ENCODE measurements around the gene NFX1.
"Not testable (repeated sequence)": the region's sequence is repeated elsewhere in the genome, so short reads cannot be mapped to it uniquely, and the experiment has no call there.

Gene NFX1

DNA sequence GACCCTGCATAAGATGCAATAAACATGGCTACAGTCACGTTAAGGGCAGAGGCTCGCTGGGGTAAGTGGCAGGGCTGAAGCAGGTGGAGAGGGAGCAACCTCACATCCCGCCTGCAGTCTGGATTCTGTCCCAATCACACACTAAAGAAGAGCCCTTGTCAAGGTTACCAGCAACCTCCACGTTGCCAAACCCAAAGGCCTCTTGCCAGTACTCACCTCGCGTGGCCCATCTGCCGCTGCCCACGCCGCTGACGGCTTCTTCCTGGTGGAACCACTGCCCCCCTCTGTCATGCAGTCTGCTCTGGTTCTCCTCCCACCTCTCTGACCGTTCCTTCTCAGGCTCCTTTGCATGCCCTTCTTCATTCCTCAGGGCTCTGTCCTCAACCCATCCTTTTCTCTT is 103.3 kb downstream of the NFX1 start:
- DNase-seq: no peak

DNA sequence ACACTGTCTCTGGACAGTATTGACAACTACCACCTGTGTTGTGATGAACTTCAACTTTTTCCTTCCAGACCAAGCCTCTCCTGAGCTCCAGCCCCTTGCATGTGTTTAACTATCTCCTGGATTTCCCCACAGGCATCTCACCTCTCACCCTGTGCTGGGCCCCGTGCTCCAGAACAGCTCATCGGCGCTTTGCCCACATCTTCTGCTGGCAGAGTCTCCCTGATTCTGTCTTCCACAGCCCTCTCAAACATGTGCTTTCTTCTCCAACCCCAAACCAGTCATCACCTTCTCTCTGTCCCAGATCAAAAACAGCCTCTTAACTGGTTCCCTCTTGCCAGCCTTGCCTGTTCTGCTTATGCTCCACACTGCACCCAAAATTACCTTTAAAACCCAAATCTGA is 103.7 kb downstream of the NFX1 start:
- DNase-seq: not testable (repeated sequence)

DNA sequence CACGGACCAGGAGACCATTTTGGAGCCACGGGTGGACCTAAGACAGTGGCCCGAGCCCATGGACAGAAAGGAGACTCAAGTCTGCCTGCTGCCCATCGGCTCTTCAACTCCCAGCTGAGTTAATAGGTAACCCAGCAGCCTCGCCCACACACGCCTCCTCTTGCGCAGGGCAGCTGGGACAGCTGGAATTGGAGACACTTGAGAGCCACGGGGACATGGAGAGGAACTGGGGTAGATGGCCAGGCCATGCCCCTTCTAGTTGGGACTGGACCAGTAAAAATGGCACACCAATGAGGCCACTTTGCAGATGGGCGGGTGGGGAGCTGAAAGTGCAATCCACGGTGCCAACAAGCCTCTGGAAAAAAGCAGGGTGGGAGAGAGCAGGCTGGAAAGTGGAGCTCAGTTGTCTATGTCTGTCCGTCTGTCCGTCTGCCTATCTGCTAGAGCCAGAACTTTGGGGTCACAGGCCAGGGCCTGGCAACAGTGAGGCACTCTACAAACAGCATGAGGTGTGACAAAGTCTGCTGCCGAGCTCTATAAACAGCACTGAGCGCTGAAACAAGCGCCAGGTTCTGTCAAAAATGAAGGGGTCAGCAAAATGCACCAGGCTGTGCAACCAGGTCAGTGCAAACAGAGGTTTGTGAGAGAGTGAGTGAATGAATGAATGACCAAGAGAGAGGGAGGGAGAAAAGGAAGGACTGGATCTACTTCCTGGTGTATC is 105.0 kb downstream of the NFX1 start:
- not testable (repeated sequence) for DNase-seq

DNA sequence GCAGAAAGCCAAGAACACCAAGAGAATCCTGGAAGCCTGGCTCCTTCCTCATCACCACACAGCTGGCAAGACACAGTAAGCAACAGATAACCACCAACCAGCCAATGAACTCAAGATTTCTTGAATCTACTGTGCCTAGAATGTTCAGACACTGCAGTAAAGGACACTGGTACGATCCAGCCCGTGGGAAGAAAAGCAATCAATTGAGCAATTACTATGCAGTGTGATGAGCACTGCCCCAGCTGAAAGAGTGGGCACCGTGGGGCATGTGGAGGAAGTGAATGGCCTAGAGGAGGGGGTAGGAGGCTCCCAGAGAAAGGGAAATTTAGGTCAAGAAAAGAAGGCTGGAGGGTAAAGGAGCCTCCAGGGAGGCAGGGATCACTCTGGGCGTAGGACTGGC is 107.5 kb downstream of the NFX1 start:
- DNase-seq: not testable (repeated sequence)

DNA sequence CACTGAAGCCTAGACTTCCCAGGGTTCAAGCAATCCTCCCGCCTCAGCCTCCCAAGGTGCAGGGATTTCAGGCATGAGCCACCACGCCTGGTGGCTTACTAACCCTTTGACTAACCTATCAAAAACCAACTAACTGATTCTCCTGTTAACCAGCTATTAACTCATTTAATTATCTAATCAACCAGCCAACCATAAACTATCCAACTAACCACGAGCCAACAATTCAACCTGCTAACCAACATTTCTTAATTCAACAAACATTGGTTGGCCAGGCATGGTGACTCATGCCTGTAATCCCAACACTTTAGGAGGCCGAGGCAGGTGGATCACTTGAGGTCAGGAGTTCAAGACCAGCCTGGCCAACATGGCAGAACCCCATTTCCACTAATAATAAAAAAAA is 108.7 kb downstream of the NFX1 start:
- DNase-seq: not testable (repeated sequence)

DNA sequence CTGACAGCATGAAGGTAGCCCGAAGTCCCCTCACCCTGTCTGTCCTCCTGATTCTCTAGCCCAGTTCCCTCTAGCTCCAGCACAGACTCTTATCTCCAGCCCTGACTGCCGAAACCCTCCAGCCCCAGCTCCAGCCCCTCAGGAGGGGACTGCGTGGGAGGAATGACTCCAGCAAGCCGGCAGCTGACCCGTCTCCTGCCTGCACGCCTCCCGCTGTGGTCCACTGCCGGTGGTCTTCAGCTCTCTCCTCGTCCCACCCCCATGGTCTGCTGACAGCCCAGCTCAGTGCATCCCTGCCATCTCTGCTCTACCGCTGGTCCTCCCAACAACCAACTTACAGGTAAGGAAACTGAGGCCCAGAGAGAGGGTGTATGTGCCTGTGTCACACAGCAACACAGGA is 111.5 kb downstream of the NFX1 start:
- not testable (repeated sequence) for DNase-seq

DNA sequence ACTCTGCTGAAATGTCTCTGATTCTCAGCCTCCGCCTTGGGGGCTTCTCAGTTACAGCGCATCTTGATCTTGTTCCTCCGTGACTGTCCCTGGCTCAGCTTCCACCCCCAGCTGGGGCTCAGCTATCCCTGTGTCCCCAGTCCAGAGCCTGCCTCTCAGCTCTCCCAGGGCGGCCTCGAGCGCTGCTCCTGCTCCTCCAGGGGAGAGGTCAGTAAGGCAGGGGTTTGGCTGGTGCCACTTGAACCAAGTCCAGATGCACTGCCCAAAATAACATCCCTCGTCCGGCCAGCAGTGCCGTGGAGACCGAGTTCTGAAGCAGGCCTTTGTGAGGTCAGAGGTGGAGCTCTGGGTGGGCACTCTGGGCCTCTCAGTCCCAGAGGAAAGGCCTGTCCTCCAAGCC is 112.1 kb downstream of the NFX1 start, which contains the start of gene AQP7:
TSS of gene AQP7 (minus strand) at position 198 of the 400 bp plus-strand sequence. CDS start 1,306 bp downstream, outside the sequence.
- DNase-seq: not testable (repeated sequence)

DNA sequence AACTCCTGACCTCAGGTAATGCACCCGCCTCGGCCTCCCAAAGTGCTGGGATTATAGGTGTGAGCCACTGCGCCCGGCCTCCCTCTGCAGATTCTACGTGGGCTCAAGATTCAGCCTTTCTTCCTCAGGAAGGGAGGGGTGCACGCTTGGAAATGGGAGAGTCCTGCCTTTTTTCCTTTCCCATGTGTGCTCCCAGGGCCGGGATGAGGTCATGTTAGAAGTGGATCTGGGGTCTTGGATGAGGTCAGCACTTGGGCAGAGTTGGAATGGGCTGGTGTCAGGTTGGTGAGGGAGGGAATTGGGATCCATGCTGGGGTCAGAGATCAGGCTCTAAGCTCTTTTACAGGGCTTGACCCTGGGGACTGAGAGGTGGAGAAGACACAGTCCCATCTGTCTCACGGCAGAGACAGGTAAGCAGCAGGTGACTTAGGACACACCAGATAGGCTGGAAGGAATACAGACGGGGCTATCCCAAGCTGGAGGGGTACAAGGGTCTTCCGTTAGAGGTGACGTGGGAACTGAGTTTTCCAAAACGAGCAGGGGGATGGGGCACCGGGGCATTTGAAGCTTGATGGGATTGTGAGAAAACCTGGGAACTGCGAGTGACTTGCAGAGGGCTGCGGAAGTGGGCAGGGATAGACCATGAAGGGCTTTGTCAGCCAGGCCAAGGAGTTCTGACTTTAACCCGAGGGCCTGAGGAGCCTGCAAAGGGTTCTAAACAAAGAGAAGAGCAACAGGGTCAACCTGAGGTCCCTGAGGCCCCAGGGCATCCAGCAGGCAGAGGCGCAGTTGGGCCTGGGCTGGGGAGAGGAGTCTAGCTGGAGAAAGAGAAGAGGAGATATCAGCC is 113.8 kb downstream of the NFX1 start:
- no peak for DNase-seq

DNA sequence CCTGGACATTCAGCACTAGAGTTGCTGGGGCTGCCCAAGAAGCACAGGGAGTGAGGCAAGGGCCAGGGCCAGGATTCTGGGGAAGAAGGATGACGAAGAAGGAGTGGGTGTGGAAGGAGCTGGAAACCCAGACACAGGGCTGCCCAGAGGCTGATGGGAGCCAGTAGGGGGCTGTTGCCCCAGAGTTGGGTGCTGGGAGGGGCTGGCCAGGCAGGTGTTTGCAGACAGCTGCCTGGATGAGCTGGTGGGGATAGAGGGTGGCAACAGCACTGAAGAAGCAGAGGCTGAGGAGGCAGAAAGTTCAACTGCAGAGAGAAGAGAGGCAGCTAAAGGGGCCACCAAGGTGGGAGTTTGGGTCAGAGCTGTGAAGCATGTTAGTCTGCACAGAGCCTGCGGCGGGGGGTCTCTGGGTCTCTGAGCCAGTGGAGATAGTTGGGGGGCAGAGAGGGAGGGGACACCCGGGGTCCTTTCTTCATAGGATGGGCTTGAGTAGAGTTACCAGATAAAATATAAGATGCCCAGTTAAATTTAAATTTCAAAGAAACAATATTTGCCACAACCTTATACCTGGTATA is 114.6 kb downstream of the NFX1 start:
- DNase-seq: no peak

DNA sequence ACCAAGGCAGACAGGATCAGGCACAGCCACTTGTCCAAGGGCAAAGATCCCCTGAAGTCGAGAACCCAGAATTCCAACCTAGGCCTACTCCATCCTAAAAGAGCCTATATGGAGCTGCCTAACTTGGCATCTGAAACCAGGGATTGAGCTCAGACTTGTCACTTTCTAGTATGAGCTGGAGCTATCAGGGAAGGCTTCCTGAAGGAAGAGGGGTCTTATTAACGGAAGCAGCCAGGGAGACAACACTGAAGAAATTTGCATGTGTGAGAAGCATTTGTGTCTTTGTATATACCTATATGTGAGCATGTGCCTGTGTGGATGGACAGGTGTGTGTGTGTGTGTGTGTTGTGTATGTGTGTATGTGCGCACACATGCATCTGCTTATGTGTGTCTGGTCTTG is 116.7 kb downstream of the NFX1 start:
- no peak for DNase-seq

DNA sequence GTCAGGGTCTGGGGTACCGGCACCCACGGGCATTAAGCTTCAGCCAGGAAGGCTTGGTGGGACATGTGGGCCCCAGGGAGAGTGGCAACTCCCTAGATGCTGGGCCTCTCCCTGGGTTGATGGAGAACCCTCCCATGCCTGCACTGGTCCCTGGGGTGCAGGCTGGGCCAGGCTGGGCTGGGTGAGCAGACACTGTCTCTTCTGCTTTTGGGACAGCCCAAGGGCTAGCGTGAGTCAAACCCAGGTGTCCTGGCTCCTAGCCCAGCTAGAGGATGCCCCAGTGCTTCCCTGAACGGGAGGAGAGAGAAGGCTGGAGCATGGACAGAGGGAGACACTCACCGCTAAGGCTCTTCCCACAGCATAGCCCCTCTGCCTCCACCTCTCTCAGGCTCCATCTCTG is 117.8 kb downstream of the NFX1 start:
- no peak for DNase-seq

DNA sequence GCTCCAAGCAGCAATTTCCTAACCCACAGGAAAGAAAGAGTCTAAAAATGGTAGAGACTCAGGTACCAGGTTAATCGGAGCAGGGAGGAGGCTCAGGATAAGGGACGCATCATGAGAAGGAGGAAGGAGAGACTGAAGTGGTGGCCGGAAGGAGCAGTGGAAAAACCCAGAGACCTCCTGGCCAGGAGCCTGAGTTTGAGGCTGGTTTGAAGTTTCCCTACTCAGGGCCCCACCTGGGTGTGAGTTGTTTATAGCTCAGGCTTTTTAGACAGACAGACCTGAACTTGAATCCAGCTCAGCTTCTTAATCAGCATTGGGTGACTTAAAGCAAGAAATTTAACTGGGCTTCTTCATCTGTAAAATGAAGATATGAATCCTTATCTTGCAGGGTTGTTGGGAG is 124.0 kb downstream of the NFX1 start:
- no peak for DNase-seq

DNA sequence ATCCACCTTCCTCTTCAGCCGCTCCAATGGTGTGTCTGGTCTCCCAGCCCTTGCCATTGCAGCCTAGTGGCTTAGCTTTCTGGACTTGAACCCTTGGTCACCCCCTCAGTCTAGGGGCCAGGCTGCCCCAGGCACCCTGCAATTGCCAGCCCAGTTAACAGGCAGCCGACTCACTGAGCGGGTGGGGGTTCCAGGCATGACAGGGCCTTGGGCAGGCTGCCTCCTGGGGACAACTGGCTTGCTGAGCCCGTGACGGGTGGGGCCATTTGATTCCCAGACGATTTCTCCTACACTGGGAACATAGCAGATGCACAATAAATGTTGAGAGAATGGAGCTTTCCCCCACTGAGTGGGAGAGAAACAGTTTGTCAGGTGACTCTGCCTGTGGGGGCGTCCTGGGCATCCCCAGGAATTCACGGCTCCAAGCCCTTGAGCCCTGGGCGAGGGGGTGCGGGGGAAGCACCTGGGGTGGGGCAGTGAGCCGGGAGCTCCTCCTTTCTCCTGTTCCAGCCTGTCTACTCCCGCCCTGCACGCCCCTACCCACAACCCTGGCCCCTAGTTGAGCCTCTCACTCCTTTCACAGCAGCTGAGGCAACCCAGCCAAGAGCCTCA is 124.7 kb downstream of the NFX1 start:
- DNase-seq: no peak

DNA sequence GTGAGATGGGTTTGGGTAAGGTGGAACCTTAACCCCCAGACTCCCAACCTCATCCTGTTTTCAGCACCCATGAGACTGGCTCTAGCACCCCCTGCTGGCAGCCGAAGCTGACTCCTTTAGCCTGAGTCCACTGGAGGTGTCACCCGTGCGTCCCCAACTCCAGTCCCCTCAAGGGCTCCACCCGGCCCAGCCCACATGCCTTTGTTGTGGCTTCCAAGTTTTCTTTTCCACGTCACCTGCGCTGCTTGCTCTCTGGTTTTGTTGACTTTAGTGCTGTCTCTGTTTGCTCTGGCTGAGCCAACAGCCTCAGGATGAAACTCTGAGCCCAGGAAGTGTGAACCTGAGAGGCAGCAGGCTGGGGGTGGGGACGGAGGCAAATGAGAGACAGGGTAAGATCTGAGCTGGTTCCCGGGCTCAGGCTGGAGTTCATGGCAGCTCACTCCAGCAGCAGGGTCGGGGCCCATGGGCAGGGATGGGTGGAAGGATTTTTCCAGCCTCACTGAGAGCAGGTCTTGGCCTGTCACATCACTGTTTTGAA is 125.3 kb downstream of the NFX1 start:
- peak; percentile 91 for DNase-seq

DNA sequence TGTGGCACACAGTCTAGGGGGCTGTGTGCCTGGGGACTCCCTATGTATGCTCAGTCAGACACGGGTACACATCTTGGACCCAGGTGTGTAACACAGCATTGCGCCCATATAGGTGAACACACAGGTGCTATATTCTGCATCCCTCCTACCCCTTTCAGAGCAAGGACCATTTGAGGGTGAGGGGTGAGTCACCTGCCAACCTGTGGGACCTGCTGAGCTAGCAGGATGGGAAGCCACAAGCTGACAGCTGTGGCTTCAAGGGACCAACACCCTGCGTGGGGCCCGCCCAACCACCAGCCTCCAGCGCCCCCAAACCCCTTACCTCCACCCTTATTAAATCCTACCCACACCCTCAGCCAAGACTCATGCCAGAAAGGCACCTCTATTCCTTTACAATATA is 126.7 kb downstream of the NFX1 start:
- DNase-seq: peak; percentile 39

DNA sequence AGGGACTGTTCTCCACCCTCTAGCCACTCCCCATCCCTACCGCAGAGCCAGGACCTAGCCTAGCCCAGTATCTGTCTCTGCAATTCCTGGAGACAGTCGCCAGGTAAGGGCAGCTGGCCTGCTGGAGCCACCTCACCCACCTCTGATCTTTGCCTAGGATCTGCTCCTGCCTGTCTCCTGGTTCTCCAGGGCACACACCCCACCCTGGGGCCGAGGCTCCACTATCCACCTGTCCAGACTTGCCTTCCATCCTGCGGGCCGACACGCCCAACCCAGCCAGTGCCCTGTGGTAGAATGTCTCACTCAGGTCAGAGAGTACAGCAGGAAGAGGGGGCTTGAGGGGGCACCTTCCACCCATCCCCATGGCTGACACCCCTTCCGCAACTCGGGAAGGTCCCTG is 127.8 kb downstream of the NFX1 start:
- no peak for DNase-seq

DNA sequence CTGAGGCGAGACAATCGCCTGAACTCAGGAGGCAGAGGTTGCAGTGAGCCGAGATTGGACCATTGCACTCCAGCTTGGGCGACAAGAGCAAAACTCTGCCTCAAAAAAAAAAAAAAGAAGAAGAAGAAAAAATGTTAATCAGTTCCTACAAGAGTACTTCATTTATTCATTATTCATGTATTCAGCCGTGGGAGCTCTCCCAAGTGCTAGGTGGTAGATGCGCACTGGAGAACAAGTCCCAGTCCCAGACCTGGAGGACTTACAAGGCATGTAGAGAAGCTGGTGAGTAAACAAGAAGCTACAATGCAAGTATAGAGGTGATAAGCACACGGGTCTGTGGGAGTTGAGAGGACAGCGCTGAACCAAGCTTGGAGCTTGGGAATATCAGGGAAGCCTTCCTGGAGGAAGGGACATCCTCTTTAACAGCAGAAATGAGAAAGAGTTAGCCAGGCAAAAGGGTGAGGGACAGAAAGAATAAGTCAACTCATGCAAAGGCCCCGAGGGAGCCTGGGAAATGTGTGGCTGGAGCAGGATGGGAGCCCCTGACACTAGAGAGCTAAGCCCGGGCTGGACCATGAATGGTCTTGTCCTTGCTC is 129.5 kb downstream of the NFX1 start:
- no peak for DNase-seq
